IMR-90 (cell line): Measurements from ENCODE around the gene PAX3. TPM values are rescaled to one million over a fixed set of nuclear protein-coding genes. Genes with fewer than 3 reads are reported as not detected.

Source experiments
- ATAC-seq: fragments of 200-7000 bp; cut with Tn5 transposase; 2 replicates; pipeline ENCODE4 v1.9.1; 2020; ENCODE audit warnings: low read depth, mild to moderate bottlenecking, moderate library complexity
- BruUV-seq: library from RNA; stranded (reverse); fragments of 400-500 nt; replicated peaks from 2 replicates; lab custom pipeline; 2021; lab: Mats Ljungman, UMichigan
- CTCF ChIA-PET: fragments of 300-600 bp; formaldehyde crosslinking; extraction: SDS; loops from one replicate; lab custom pipeline; 2021; ENCODE audit warnings: antibody characterized with exemption; lab: Yijun Ruan, JAX
- POLR2A ChIA-PET: fragments of 300-600 bp; sonication (Branson Sonifier 250); formaldehyde crosslinking; loops from one replicate; lab custom pipeline; 2022; ENCODE audit warnings: antibody characterized with exemption; ENCODE audit not compliant: unreplicated experiment; lab: Charles Lee
- DNase-seq: peaks from one replicate; pipeline ENCODE4 v3.0.0; 2013
- H2AFZ ChIP-seq: replicated peaks from 2 replicates; pipeline ENCODE3; 2013; ENCODE audit warnings: low read length, mild to moderate bottlenecking; ENCODE audit not compliant: poor library complexity
- H2AK5ac ChIP-seq: 2 replicates; pipeline ENCODE4 v1.6.1; 2013; ENCODE audit warnings: low read depth, low read length, inconsistent platforms
- H2AK9ac ChIP-seq: replicated peaks from 2 replicates; pipeline ENCODE3; 2013; ENCODE audit warnings: mild to moderate bottlenecking, low read depth, low read length, moderate library complexity; ENCODE audit not compliant: poor library complexity
- H2BK120ac ChIP-seq: 2 replicates; pipeline ENCODE4 v1.6.1; 2013; ENCODE audit warnings: low read depth, low read length, inconsistent platforms
- H2BK15ac ChIP-seq: 3 replicates; pipeline ENCODE4 v1.6.1; 2013; ENCODE audit warnings: low read depth, low read length, inconsistent platforms
- H2BK20ac ChIP-seq: 2 replicates; pipeline ENCODE4 v1.6.1; 2013; ENCODE audit warnings: low read depth, mild to moderate bottlenecking, inconsistent platforms, low read length, moderate library complexity
- H2BK5ac ChIP-seq: 2 replicates; pipeline ENCODE4 v1.6.1; 2013; ENCODE audit warnings: mild to moderate bottlenecking, low read depth, low read length, inconsistent platforms; ENCODE audit not compliant: poor library complexity, severe bottlenecking
- H3K14ac ChIP-seq: replicated peaks from 2 replicates; pipeline ENCODE4 v1.6.1; 2013; ENCODE audit warnings: low read depth, low read length, inconsistent platforms
- H3K18ac ChIP-seq: 2 replicates; pipeline ENCODE4 v1.6.1; 2013; ENCODE audit warnings: low read depth, low read length, control low read depth
- H3K23ac ChIP-seq: 2 replicates; pipeline ENCODE4 v1.6.1; 2013; ENCODE audit warnings: low read depth, low read length, inconsistent platforms
- H3K27ac ChIP-seq: 2 replicates; pipeline ENCODE4 v1.5.1; 2013; ENCODE audit warnings: mild to moderate bottlenecking, control low read depth, low read length; ENCODE audit not compliant: insufficient read depth
- H3K27me3 ChIP-seq: 2 replicates; pipeline ENCODE4 v1.6.1; 2013; ENCODE audit warnings: low read length; ENCODE audit not compliant: control insufficient read depth, insufficient read depth
- H3K36me3 ChIP-seq: 2 replicates; pipeline ENCODE4 v1.6.1; 2013; ENCODE audit warnings: low read length, mixed read lengths; ENCODE audit not compliant: control insufficient read depth, insufficient read depth
- H3K4ac ChIP-seq: 2 replicates; pipeline ENCODE4 v1.6.1; 2013; ENCODE audit warnings: low read depth, low read length, inconsistent platforms
- H3K4me1 ChIP-seq: 2 replicates; pipeline ENCODE4 v1.6.1; 2013; ENCODE audit warnings: low read length, mixed read lengths; ENCODE audit not compliant: control insufficient read depth, insufficient read depth
- H3K4me2 ChIP-seq: 2 replicates; pipeline ENCODE4 v1.6.1; 2013; ENCODE audit warnings: low read depth, mild to moderate bottlenecking, control low read depth, low read length, moderate library complexity
- H3K4me3 ChIP-seq: 2 replicates; pipeline ENCODE4 v1.5.1; 2013; ENCODE audit warnings: low read depth, mild to moderate bottlenecking, control low read depth, low read length, moderate library complexity; ENCODE audit not compliant: insufficient read depth
- H3K56ac ChIP-seq: 2 replicates; pipeline ENCODE4 v1.6.1; 2013; ENCODE audit warnings: low read length, inconsistent platforms; ENCODE audit not compliant: insufficient read depth; ENCODE audit errors: extremely low read depth
- H3K79me1 ChIP-seq, 2 experiments: 2 replicates each; pipeline ENCODE4 v1.6.1; 2013; ENCODE audit warnings: low read length in 2 of 2, inconsistent platforms in 1 of 2, low read depth in 1 of 2
- H3K9ac ChIP-seq: 2 replicates; pipeline ENCODE4 v1.6.1; 2013; ENCODE audit warnings: low read depth, low read length, control low read depth
- H3K9me1 ChIP-seq: 2 replicates; pipeline ENCODE4 v1.6.1; 2013; ENCODE audit warnings: low read length, inconsistent platforms; ENCODE audit not compliant: insufficient read depth
- H3K9me3 ChIP-seq: 2 replicates; pipeline ENCODE4 v1.6.1; 2013; ENCODE audit warnings: low read length; ENCODE audit not compliant: control insufficient read depth, insufficient read depth
- H4K20me1 ChIP-seq: 2 replicates; pipeline ENCODE4 v1.6.1; 2013; ENCODE audit warnings: low read length, inconsistent platforms; ENCODE audit not compliant: insufficient read depth
- H4K5ac ChIP-seq: 2 replicates; pipeline ENCODE4 v1.6.1; 2013; ENCODE audit warnings: mild to moderate bottlenecking, low read depth, low read length, control low read depth
- H4K8ac ChIP-seq, 2 experiments: 2 replicates each; pipeline ENCODE4 v1.6.1; 2013; ENCODE audit warnings: low read depth in 2 of 2, low read length in 2 of 2, control low read depth in 1 of 2, inconsistent platforms in 1 of 2
- H4K91ac ChIP-seq: 2 replicates; pipeline ENCODE4 v1.6.1; 2013; ENCODE audit warnings: low read depth, low read length, inconsistent platforms; ENCODE audit not compliant: insufficient read depth
- CEBPB ChIP-seq: IDR thresholded peaks from 2 replicates; pipeline ENCODE4 v1.6.1; 2012; ENCODE audit warnings: low read depth, low read length, improper control_type of control experiment
- MAZ ChIP-seq: IDR thresholded peaks from 2 replicates; pipeline ENCODE4 v1.6.1; 2012; ENCODE audit warnings: low read depth, mild to moderate bottlenecking, low read length, improper control_type of control experiment, moderate library complexity, borderline replicate concordance
- MXI1 ChIP-seq: IDR thresholded peaks from 2 replicates; pipeline ENCODE4 v1.6.1; 2012; ENCODE audit warnings: low read depth, mild to moderate bottlenecking, low read length, moderate library complexity, borderline replicate concordance
- RFX5 ChIP-seq: IDR thresholded peaks from 2 replicates; pipeline ENCODE4 v1.8.0; 2012; ENCODE audit warnings: low read depth, mild to moderate bottlenecking, low read length, moderate library complexity
- WGBS, 2 experiments: methylation state at CpG; one replicate each; pipeline versions ENCODE4 v1.1.5 to v1.1.7; 2013; ENCODE audit warnings: missing lambda C conversion rate in 2 of 2; ENCODE audit not compliant: insufficient read length in 1 of 2; ENCODE audit errors: extremely low coverage in 2 of 2; 5-methylcytosine and 5-hydroxymethylcytosine counted together
- dilution Hi-C: fragments of 300-500 bp; cut with HindIII; formaldehyde crosslinking; loops from one replicate; pipeline ENCODE4 v1.14.3; 2018; ENCODE audit warnings: low sequenced_read_pairs; ENCODE audit not compliant: unreplicated experiment
- in situ Hi-C: fragments of 300-500 bp; cut with MboI; formaldehyde crosslinking; loops from 3 replicates; pipeline ENCODE4 v1.14.3; 2019; ENCODE audit warnings: low sequenced_read_pairs, inconsistent platforms, mixed read lengths
- intact Hi-C: fragments of 100-400 bp; cut with micrococcal nuclease; formaldehyde crosslinking; loops from 2 replicates; pipeline ENCODE4 v1.10.0; 2022
- polyA plus RNA-seq, 3 experiments: library from polyadenylated mRNA; depleted of rRNA; stranded (reverse); fragments of >200 nt; gene quantifications; 2 replicates each; pipeline ENCODE4 v1.2.3, GENCODE V29; 2012; ENCODE audit warnings: low replicate concordance in 1 of 3
- total RNA-seq: library from RNA; depleted of rRNA; stranded (reverse); fragments of >200 nt; gene quantifications from 2 replicates; pipeline ENCODE4 v1.2.3, GENCODE V29; 2012
- TF ChIP-seq, protein P1 (sequence below): fragments of 150-350 bp; IDR thresholded peaks from 2 replicates; pipeline ENCODE4 v1.6.1; 2017; ENCODE audit warnings: mild to moderate bottlenecking, antibody characterized with exemption, low read length, low read depth
- TF ChIP-seq, protein P2 (sequence below): conservative IDR thresholded peaks from 2 replicates; pipeline ENCODE4 v1.5.1; 2012; ENCODE audit warnings: mild to moderate bottlenecking, low read depth, low read length, improper control_type of control experiment

PAX3 gene
- total and polyA plus RNA-seq, 2 of the 4 experiments (the other 2 are of a cell fraction), result not detected

DNA sequence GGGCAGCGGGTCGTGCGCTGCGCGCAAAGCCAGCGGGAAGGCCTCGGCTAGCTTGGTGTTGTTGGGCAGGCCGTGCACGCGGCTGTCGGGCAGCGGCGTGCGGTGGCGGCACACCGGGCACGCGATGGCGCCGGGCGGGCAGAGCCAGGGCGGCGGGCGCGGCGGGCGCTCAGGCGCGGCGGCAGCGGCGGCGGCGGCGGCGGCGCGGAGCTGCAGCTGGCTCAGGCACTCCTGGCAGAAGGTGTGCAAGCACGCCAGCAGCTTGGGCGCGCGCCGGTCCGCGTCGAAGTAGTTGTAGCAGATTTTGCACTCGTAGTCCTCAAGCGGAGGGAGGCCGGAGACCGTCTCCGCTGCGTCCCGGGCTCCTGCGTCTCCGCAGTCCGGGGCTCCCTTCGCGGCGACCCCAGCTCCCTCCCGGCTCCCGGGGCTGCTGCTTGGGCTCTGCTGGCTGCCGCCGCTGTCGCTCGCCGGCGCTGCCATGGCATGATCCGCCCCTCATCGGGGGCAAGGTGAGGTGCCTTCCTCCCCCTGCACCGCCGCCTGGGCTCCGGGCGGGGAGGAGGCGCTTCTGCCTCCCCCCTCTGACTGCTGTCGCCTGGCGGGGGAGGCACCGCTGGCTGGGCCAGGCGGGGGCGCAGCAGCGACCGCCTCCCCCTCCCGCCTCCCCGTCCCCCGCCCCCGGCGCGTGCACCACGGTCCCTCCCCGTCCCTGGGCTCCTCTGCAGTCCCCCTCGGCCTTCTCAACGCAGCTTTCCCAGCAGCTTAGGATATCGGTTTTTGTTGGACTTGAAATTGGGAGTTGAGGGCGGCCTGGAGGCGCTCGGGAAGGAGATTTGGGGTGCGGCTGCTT, 21.0 kb upstream of the PAX3 start (continued):
- no peak for TF ChIP-seq RFX5

DNA sequence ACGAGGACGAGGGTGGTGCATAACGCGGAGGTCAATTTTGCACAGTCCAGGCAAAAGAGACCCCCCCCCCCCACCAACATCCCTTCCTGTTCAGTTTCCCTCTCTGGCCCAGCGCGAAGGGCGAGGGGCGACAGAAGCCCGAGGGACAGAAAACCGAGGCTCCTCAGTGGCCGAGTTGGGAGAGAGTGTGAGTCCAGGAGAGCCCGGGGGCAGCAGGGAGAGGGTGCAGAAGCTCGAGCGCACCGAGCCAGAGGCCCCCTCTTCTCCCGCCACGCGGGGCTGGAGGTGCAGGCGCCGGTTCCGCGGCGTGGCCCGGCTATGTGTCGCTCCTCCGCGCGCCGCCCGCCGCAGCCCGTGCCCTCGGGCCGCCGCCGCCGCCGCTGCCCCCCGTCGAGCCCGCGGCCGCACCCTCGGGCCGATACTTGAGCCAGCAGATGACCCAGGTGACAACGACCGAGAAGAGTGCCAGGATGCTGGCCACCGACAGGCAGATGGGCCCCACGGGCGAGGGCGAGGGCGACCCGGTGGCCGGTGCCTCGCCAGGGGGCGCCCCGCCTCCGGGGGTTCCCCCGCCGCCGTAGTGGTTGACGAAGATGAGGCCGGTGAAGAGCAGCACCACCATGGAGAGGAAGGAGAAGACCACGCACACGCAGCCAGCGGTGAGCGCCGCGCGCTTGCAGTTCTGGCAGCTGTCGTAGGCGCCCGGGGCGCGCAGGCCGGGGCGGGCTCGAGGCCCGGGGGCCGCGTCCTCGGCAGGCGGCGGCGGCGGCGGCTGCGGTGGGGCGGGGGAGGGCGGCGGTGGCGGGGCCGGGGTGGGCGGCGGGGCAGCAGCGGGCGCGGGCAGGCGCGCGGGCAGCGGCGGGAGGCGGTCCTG, 20.2 kb upstream of the PAX3 start:
- BruUV-seq, result no TSS peak
- Histone ChIP-seq H3K4me3 (peak overlapping the region; percentile 12; the same call in 1 of the 2 replicates), H4K8ac (no peak overlapping the region), H3K9me3 (no peaks in the 10 kb centered on the region), H3K18ac (no peak overlapping the region), H2AFZ (peak overlapping the region; percentile 70), H3K4me2 (peak overlapping the region; percentile 67; the same call in 1 of the 2 replicates), H2BK120ac (no peak overlapping the region), H2BK20ac (no peak overlapping the region), H4K91ac (no peak overlapping the region), H3K79me1 (no peaks in the 10 kb centered on the region), H2AK9ac (no peak overlapping the region), H3K23ac (no peak overlapping the region), H3K4ac (no peak overlapping the region), H3K9me1 (no peaks in the 10 kb centered on the region), H3K27ac (no peak overlapping the region), H3K36me3 (no peaks in the 10 kb centered on the region), H3K9ac (no peak overlapping the region), H3K4me1 (no peaks in the 10 kb centered on the region; the same call in 1 of the 2 replicates), H4K20me1 (no peaks in the 10 kb centered on the region), H3K27me3 (peaks cover 43% of the 10 kb centered on the region), H3K56ac (no peak overlapping the region), H3K14ac (no peak overlapping the region), H4K5ac (no peak overlapping the region), H2BK15ac (no peak overlapping the region), H2AK5ac (no peak overlapping the region), H2BK5ac (no peak overlapping the region)
- in situ Hi-C loops (no loop called here), dilution Hi-C loops (no loop called here), intact Hi-C loops (loop anchor here (1.0 kb wide), 2 partner anchors 242 to 294 kb away; no protein-coding TSS in a partner anchor)
- POLR2A ChIA-PET, result no interaction called here
- no peak for TF ChIP-seq CEBPB
- no peak for TF ChIP-seq MXI1
- TF ChIP-seq MAZ, result no peak
- TF ChIP-seq, protein P1, sequence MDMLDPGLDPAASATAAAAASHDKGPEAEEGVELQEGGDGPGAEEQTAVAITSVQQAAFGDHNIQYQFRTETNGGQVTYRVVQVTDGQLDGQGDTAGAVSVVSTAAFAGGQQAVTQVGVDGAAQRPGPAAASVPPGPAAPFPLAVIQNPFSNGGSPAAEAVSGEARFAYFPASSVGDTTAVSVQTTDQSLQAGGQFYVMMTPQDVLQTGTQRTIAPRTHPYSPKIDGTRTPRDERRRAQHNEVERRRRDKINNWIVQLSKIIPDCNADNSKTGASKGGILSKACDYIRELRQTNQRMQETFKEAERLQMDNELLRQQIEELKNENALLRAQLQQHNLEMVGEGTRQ, result no peak
- TF ChIP-seq, protein P2, sequence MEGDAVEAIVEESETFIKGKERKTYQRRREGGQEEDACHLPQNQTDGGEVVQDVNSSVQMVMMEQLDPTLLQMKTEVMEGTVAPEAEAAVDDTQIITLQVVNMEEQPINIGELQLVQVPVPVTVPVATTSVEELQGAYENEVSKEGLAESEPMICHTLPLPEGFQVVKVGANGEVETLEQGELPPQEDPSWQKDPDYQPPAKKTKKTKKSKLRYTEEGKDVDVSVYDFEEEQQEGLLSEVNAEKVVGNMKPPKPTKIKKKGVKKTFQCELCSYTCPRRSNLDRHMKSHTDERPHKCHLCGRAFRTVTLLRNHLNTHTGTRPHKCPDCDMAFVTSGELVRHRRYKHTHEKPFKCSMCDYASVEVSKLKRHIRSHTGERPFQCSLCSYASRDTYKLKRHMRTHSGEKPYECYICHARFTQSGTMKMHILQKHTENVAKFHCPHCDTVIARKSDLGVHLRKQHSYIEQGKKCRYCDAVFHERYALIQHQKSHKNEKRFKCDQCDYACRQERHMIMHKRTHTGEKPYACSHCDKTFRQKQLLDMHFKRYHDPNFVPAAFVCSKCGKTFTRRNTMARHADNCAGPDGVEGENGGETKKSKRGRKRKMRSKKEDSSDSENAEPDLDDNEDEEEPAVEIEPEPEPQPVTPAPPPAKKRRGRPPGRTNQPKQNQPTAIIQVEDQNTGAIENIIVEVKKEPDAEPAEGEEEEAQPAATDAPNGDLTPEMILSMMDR, result 0 out of 2 replicates have a peak, but pooled peaks have one; percentile 4
- no peak for TF ChIP-seq RFX5
- DNase-seq (no peak), ATAC-seq (peak; percentile 64)
- CTCF ChIA-PET, result interaction anchor here (0.6 to 1.7 kb wide), 5 partner anchors 18 to 292 kb away, joined by 3 to 8 read pairs (median 3); no protein-coding TSS in a partner anchor
- WGBS, 2 experiments, result 3% methylated on average over 35 of the region's 104 CpGs; no CpG with 5 or more reads in 1 of the 2 experiments
